H1 (cell line): ENCODE data around the gene RAB5B. TPM values are rescaled to one million over a fixed set of nuclear protein-coding genes. Genes with fewer than 3 reads are reported as not detected.
A peak's percentile ranks its signal among the peaks of the same experiment; 100 is the strongest.

Experiments used
- CTCF ChIA-PET: fragments of 300-600 bp; sonication (Branson Sonifier 250); formaldehyde crosslinking; loops from one replicate; lab custom pipeline; 2021; ENCODE audit not compliant: partially characterized antibody; lab: Charles Lee
- POLR2A ChIA-PET: fragments of 300-600 bp; sonication (Branson Sonifier 250); formaldehyde crosslinking; loops from one replicate; lab custom pipeline; 2021; ENCODE audit warnings: inconsistent platforms; ENCODE audit not compliant: partially characterized antibody; lab: Charles Lee
- DNase-seq, 2 experiments: peaks; one replicate each; pipeline versions ENCODE4 v3.0.0 to v3.0.0-alpha.2; 2010 to 2022; ENCODE audit warnings: low spot score in 2 of 2, low read depth in 1 of 2, mixed read lengths in 1 of 2
- FAIRE-seq: peaks from 2 replicates; lab custom pipeline; 2011; peaks lifted over from hg19 to GRCh38; lab: Jason Lieb, UNC
- H2AFZ ChIP-seq: 2 replicates; pipeline ENCODE4 v1.8.1; 2012; ENCODE audit warnings: low read length, inconsistent platforms
- H2AK5ac ChIP-seq: 2 replicates; pipeline ENCODE4 v1.6.1; 2013; ENCODE audit warnings: low read depth, low read length
- H2BK120ac ChIP-seq: replicated peaks from 2 replicates; pipeline ENCODE3; 2013; ENCODE audit warnings: low read depth, low read length, inconsistent platforms
- H2BK12ac ChIP-seq: 2 replicates; pipeline ENCODE4 v1.6.1; 2013; ENCODE audit warnings: low read depth, low read length
- H2BK15ac ChIP-seq: 2 replicates; pipeline ENCODE4 v1.6.1; 2013; ENCODE audit warnings: low read length
- H2BK20ac ChIP-seq: 2 replicates; pipeline ENCODE4 v1.6.1; 2013; ENCODE audit warnings: low read length
- H2BK5ac ChIP-seq: 2 replicates; pipeline ENCODE4 v1.6.1; 2013; ENCODE audit warnings: low read depth, low read length
- H3K14ac ChIP-seq: 2 replicates; pipeline ENCODE4 v1.6.1; 2013; ENCODE audit warnings: inconsistent platforms; ENCODE audit not compliant: insufficient read length
- H3K18ac ChIP-seq: 2 replicates; pipeline ENCODE4 v1.6.1; 2013; ENCODE audit warnings: low read length; ENCODE audit errors: extremely low read depth
- H3K23ac ChIP-seq: 2 replicates; pipeline ENCODE4 v1.6.1; 2013; ENCODE audit warnings: inconsistent platforms; ENCODE audit not compliant: insufficient read length
- H3K23me2 ChIP-seq: 2 replicates; pipeline ENCODE4 v1.6.1; 2013; ENCODE audit warnings: low read depth, low read length
- H3K27ac ChIP-seq: 2 replicates; pipeline ENCODE4 v1.6.1; 2011; ENCODE audit warnings: low read depth, low read length, inconsistent platforms
- H3K27me3 ChIP-seq, 4 experiments: replicated peaks in 1 of 4; 1 replicate in 1 of 4; 2 replicates in 3 of 4; pipeline versions ENCODE4 v1.6.1 to v1.8.1; 2011 to 2013; ENCODE audit warnings: low read length in 3 of 4, mild to moderate bottlenecking in 3 of 4, inconsistent platforms in 2 of 4, mixed read lengths in 2 of 4, moderate library complexity in 1 of 4; ENCODE audit not compliant: control insufficient read depth in 3 of 4, insufficient read depth in 3 of 4; ENCODE audit errors: extremely low read depth in 1 of 4
- H3K36me3 ChIP-seq, 4 experiments: 2 replicates each; pipeline versions ENCODE4 v1.6.1 to v1.8.1; 2011 to 2013; ENCODE audit warnings: mild to moderate bottlenecking in 4 of 4, low read length in 3 of 4, moderate library complexity in 2 of 4, control low read depth in 1 of 4, inconsistent platforms in 1 of 4; ENCODE audit not compliant: insufficient read depth in 4 of 4, control insufficient read depth in 2 of 4
- H3K4ac ChIP-seq: replicated peaks from 2 replicates; pipeline ENCODE3; 2013; ENCODE audit warnings: low read length, low read depth, mixed read lengths, inconsistent platforms; ENCODE audit not compliant: insufficient read length
- H3K4me1 ChIP-seq, 4 experiments: replicated peaks in 1 of 4; 1 replicate in 1 of 4; 2 replicates in 3 of 4; pipeline versions ENCODE4 v1.6.1 to v1.8.1; 2011 to 2013; ENCODE audit warnings: low read length in 3 of 4, inconsistent platforms in 2 of 4, mixed read lengths in 1 of 4; ENCODE audit not compliant: insufficient read depth in 4 of 4, control insufficient read depth in 3 of 4
- H3K4me2 ChIP-seq, 2 experiments: 2 replicates each; pipeline versions ENCODE4 v1.6.1 to v1.8.1; 2011 to 2013; ENCODE audit warnings: low read depth in 2 of 2, low read length in 2 of 2, control low read depth in 1 of 2, inconsistent platforms in 1 of 2, mild to moderate bottlenecking in 1 of 2; ENCODE audit not compliant: insufficient read depth in 1 of 2
- H3K4me3 ChIP-seq, 4 experiments: fragments of 200-600, 300-600 bp in 1 of 4; sonication (generic), shearing (Covaris generic), sonication (Bioruptor Twin) in 1 of 4; 2 replicates each; pipeline versions ENCODE4 v1.5.1 to v1.8.1; 2011 to 2016; ENCODE audit warnings: low read length in 4 of 4, low read depth in 3 of 4, control low read depth in 2 of 4, inconsistent platforms in 2 of 4, mild to moderate bottlenecking in 2 of 4, mixed read lengths in 1 of 4, moderate library complexity in 1 of 4; ENCODE audit not compliant: insufficient read depth in 2 of 4; ENCODE audit errors: extremely low read depth in 1 of 4
- H3K56ac ChIP-seq: replicated peaks from 2 replicates; pipeline ENCODE3; 2013; ENCODE audit warnings: low read depth, mild to moderate bottlenecking, mixed read lengths, low read length, inconsistent platforms; ENCODE audit not compliant: insufficient read length
- H3K79me1 ChIP-seq: 2 replicates; pipeline ENCODE4 v1.6.1; 2013; ENCODE audit warnings: low read depth, low read length, control low read depth
- H3K79me2 ChIP-seq, 2 experiments: 2 replicates each; pipeline versions ENCODE4 v1.6.1 to v1.8.1; 2012 to 2013; ENCODE audit warnings: low read length in 2 of 2, mild to moderate bottlenecking in 2 of 2, inconsistent platforms in 1 of 2; ENCODE audit not compliant: insufficient read depth in 2 of 2, control insufficient read depth in 1 of 2
- H3K9ac ChIP-seq, 4 experiments: replicated peaks in 1 of 4; 1 replicate in 1 of 4; 2 replicates in 3 of 4; pipeline versions ENCODE4 v1.6.1 to v1.8.1; 2011 to 2013; ENCODE audit warnings: low read depth in 3 of 4, low read length in 3 of 4, control low read depth in 2 of 4, mild to moderate bottlenecking in 2 of 4, moderate library complexity in 2 of 4, inconsistent platforms in 1 of 4; ENCODE audit errors: extremely low read depth in 1 of 4
- H3K9me3 ChIP-seq, 2 experiments: 2 replicates each; pipeline versions ENCODE4 v1.6.1 to v1.8.1; 2012 to 2013; ENCODE audit warnings: mild to moderate bottlenecking in 2 of 2, moderate library complexity in 2 of 2, control low read depth in 1 of 2, inconsistent platforms in 1 of 2, low read depth in 1 of 2, low read length in 1 of 2, mixed read lengths in 1 of 2; ENCODE audit not compliant: insufficient read depth in 2 of 2
- H4K20me1 ChIP-seq, 2 experiments: replicated peaks in 1 of 2; 2 replicates each; pipeline versions ENCODE3 to v1.8.1; 2011 to 2013; ENCODE audit warnings: inconsistent platforms in 2 of 2, low read length in 2 of 2, mild to moderate bottlenecking in 1 of 2; ENCODE audit not compliant: insufficient read depth in 2 of 2, control insufficient read depth in 1 of 2
- H4K5ac ChIP-seq: 2 replicates; pipeline ENCODE4 v1.6.1; 2013; ENCODE audit warnings: low read length, low read depth, mixed read lengths, inconsistent platforms; ENCODE audit not compliant: insufficient read length
- H4K8ac ChIP-seq: 2 replicates; pipeline ENCODE4 v1.8.0; 2013; ENCODE audit warnings: mild to moderate bottlenecking, moderate library complexity, low read length, inconsistent platforms; ENCODE audit not compliant: insufficient read depth; ENCODE audit errors: extremely low read depth
- H4K91ac ChIP-seq: replicated peaks from 2 replicates; pipeline ENCODE3; 2013; ENCODE audit warnings: low read length, mixed read lengths, inconsistent platforms; ENCODE audit not compliant: insufficient read length
- HDAC2 ChIP-seq, 2 experiments: fragments of 300-600 bp in 1 of 2; sonication (generic) in 1 of 2; IDR thresholded peaks; 2 replicates each; pipeline ENCODE4 v1.6.1; 2011 to 2012; ENCODE audit warnings: low read depth in 2 of 2, low read length in 2 of 2, mild to moderate bottlenecking in 2 of 2, moderate library complexity in 2 of 2, borderline replicate concordance in 1 of 2, inconsistent platforms in 1 of 2
- SIRT6 ChIP-seq: IDR thresholded peaks from one replicate; pipeline ENCODE4 v1.7.1; 2012; ENCODE audit warnings: low read length, inconsistent platforms
- SP4 ChIP-seq: IDR thresholded peaks from 2 replicates; pipeline ENCODE4 v1.6.1; 2012; ENCODE audit warnings: low read length, inconsistent platforms
- WGBS, 2 experiments: shearing (Covaris generic) in 1 of 2; methylation state at CpG; one replicate each; pipeline versions ENCODE4 v1.1.6 to v1.1.7; 2013 to 2015; ENCODE audit warnings: low lambda C conversion rate in 2 of 2, mixed read lengths in 2 of 2, inconsistent platforms in 1 of 2, low coverage in 1 of 2, missing lambda C conversion rate in 1 of 2; ENCODE audit not compliant: insufficient replicate concordance in 2 of 2, insufficient coverage in 1 of 2, insufficient read length in 1 of 2; ENCODE audit errors: extremely low coverage in 1 of 2, missing lambda C conversion rate in 1 of 2; 5-methylcytosine and 5-hydroxymethylcytosine counted together
- polyA plus RNA-seq, 7 experiments: library from polyadenylated mRNA; depleted of rRNA in 3 of 7; stranded (reverse) in 5 of 7; unstranded in 2 of 7; fragments of >200 nt in 5 of 7; fragments of 200-250 nt in 2 of 7; gene quantifications; 1 replicate in 5 of 7; 2 replicates in 1 of 7; 4 replicates in 1 of 7; pipeline versions ENCODE4 v1.2.1 to v1.2.3, GENCODE V29; 2011 to 2013; ENCODE audit warnings: missing spikeins in 2 of 7, mixed read lengths in 2 of 7
- total RNA-seq: library from RNA; stranded (reverse); fragmentation: NEBNext Ultra II Directional; extraction: Animal tissue kit (Norgen Biotek cat#: 25700); gene quantifications from 2 replicates; pipeline ENCODE4 v1.2.1, GENCODE V29; 2021

Gene RAB5B
- total and polyA plus RNA-seq, 2 of the 8 experiments (the other 6 are each of a cell fraction or from before 2014, with no cell fraction given), result 56.7 to 62.4 TPM

- Histone ChIP-seq H2BK12ac (no peak overlapping the region; the same call in 1 of the 2 replicates), H4K8ac (no peak overlapping the region), H3K79me2 (no peaks in the 10 kb centered on the region), H2BK5ac (peak overlapping the region; percentile 92), H2BK20ac (no peak overlapping the region), H3K23me2 (peaks cover 12% of the 10 kb centered on the region), H3K4me1 (peaks cover 8 to 25% (median 16%) of the 10 kb centered on the region in 4 experiments), H3K79me1 (no peaks in the 10 kb centered on the region; the same call in 1 of the 2 replicates), H2AK5ac (no peak overlapping the region; the same call in 1 of the 2 replicates), H3K14ac (no peak overlapping the region), H3K4me2 (peak overlapping the region; percentile 78 to 92), H4K91ac (peak overlapping the region; percentile 97), H4K20me1 (no peaks in the 10 kb centered on the region), H3K36me3 (peaks cover 0 to 17% (median 5%) of the 10 kb centered on the region in 4 experiments; a peak in 5 of 8 replicates), H3K4ac (peak overlapping the region; percentile 80), H3K18ac (0 out of 2 replicates have a peak overlapping the region, but pooled peaks have one; percentile 76), H3K27me3 (no peaks in the 10 kb centered on the region), H2BK15ac (peak overlapping the region; percentile 81), H3K23ac (no peak overlapping the region), H3K9ac (peak overlapping the region in 1 of 4 experiments; percentile 78; a peak in 3 of 7 replicates), H3K9me3 (no peaks in the 10 kb centered on the region), H2BK120ac (no peak overlapping the region), H3K4me3 (peak overlapping the region; percentile 37 to 60 (median 52); a peak in 7 of 8 replicates), H3K56ac (no peak overlapping the region), H3K27ac (peak overlapping the region; percentile 73; the same call in 1 of the 2 replicates), H4K5ac (peak overlapping the region; percentile 92), H2AFZ (no peak overlapping the region)
- DNase-seq (no peak), FAIRE-seq (no peak)
- TF ChIP-seq SP4 (0 out of 2 replicates have a peak, but pooled peaks have one; percentile 11), HDAC2 (IDR thresholded peaks at IDR 0.05; ENCODE audit: borderline replicate concordance in 1 of 2, low read depth in 2 of 2, low read length in 2 of 2) (no peak), SIRT6 (no peak)
- POLR2A ChIA-PET, result interaction anchor here (0.7 to 6.3 kb wide), 12 partner anchors 9 to 703 kb away, joined by 3 to 82 read pairs (median 5); partner anchors contain the start of genes PA2G4, PYM1 and SUOX
- CTCF ChIA-PET, result interaction anchor here (0.7 to 18.1 kb wide), 6 partner anchors 11 to 732 kb away, joined by 3 to 256 read pairs (median 3); partner anchors contain the start of gene SUOX
- 34% methylated on average over 2 of the region's 2 CpGs; no CpG with 5 or more reads in 1 of the 2 experiments for WGBS, 2 experiments
Measured at GRCh38 chr12:56021889-56022497, 48.1 kb downstream of the RAB5B start.
